Measurements from ENCODE around the gene PCDHGB2.
"Not testable (repeated sequence)": the region's sequence is repeated elsewhere in the genome, so short reads cannot be mapped to it uniquely, and the experiment has no call there.

The PCDHGB2 gene

DNA sequence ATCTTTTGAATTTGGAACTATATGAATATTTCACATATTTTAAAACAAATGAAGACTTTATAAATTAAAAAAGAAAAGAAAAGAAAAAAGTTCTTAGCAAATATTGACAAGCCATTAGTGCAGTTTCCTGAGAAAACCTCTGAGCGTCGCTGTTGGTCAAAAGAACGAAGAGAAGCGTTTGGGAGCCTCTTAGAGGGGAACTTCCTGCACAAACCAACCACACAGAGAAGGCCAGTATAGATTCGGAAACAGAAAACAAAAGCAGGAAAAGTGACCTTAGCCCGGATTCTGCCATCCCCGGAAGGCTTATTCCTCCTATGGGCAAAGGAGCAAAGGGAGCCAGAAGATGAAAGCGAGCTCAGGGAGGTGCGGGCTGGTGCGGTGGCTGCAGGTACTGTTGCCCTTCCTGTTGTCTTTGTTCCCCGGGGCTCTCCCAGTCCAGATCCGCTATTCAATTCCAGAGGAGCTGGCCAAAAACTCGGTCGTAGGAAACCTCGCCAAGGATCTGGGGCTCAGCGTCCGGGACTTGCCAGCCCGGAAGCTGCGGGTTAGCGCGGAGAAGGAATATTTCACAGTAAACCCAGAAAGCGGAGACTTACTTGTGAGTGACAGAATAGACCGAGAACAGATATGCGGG lies at the start of gene PCDHGB2:
Gene PCDHGB2, plus strand, starts transcription at position 205 of the 637 bp plus-strand sequence. Its CDS starts 142 bp downstream, at position 347.
- DNase-seq = no peak

DNA sequence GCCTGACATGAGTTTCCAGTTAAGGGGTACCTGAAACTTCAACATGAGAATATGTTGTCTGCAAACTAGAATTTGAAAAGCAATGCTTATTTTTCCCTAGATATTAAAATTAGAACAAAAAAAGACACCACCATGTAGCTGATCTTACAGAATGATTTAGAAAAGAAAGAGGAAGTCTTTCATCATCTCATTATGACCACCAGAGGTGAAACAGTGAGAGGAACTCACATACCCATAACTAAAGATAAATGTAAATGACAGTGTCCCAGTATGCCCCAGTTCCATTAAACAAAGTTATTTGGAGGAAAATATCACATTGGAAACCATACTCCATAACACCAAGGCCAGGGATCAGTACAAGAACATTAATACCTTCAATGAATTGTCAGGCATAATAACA lies 46.1 kb upstream of the PCDHGB2 start:
- DNase-seq = no peak

DNA sequence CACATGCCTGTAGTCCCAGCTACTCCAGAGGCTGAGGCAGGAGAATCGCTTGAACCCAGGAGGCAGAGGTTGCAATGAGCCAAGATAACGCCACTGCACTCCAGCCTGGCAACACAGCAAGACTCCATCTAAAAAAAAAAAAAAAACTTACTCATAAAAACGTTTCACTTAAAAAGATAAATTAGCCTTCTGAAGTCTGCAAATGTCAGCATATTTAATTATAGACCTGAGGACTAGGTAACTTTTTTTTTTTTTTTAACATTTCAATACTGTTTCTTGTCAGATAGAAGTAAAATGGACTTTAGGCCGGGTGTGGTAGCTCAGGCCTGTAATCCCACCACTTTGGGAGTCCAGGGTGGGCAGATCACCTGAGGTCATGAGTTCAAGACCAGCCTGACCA lies 42.8 kb upstream of the PCDHGB2 start:
- DNase-seq = not testable (repeated sequence)

DNA sequence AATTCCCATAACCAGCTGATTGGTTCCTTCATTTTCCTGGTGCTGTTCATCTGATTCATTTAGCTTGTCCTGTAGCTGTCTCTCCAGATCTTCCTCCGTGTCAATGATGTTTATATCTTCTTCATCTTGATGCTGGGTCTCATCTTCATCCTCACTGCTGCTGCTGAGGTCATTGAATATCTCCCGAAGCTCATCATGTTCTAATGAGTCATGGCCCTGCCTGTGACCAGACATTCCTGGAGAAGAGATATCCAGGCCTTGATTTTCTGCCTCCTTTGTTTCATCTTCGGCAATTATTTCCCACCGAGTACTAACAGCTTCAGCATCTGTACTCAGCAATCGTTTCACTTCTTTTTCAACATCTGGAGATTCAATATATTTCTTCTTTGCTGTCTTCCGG lies 40.6 kb upstream of the PCDHGB2 start:
- DNase-seq = no peak

DNA sequence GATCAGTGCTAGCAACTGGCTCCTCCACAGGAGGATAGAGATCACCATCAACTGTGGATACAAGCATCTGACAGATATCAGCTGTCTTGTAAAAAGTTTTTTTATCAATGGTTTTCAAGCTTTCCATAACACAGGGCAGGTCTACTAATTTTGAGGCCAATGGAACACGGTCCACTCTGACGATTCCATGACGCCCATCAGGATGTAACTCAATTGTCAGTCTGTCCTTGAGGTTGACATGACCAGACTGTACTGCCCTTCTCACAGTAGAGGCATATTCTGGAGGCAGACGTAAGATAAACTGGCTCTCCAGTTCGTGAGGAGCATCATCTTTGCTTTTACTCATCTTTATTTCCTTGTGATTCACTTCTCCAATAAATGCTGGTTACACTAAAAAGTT lies 40.1 kb upstream of the PCDHGB2 start:
- DNase-seq = no peak

DNA sequence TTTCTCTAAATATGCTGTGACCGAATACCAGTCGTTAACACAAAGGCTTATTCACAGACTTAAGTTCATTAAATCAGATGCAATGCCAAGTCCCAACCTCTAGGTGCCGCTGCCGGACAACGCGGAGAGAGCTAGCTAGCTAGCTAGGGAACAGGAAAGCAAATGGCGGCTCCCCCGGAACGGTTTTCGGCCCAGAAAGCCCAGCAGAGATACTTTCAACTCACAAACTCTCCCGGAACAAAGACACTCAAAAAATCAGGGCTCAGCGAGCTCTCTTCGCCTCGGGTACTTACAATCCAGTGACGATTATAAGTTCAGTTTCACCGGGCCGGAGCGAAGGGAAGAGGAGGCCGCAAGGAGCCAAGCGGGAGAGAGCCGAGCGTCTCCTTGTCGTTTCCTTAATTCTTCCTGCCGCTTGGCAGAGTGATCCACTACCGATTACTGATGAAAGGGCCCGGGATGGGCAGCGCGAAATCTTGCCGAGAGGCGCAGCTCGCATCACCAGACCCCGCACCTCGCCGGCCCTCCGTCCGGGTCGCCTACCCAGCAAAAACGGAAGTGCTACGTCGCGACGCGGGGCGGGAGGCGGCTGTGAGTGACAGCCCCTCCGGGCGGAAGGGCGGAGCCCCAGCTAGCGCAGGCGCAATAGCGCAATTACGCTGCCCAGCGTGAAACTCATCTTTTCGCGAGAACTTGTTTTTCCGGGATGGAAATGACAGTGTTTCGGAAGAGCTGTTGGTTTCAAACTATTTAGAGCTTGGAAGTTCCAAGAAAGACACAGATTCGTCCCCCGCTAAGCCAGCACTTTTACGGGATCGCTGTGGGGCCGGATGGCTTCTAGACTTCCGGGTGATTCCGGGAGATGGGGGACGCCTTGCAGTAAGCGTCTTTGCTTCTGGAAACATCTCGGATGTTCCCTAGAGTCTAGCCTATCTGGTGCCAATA lies 39.3 kb upstream of the PCDHGB2 start, which contains the start of gene TAF7:
Gene TAF7, minus strand, starts transcription at position 560 of the 945 bp plus-strand sequence. CDS start 740 bp downstream, outside the sequence.
- peak; percentile 67 for DNase-seq

DNA sequence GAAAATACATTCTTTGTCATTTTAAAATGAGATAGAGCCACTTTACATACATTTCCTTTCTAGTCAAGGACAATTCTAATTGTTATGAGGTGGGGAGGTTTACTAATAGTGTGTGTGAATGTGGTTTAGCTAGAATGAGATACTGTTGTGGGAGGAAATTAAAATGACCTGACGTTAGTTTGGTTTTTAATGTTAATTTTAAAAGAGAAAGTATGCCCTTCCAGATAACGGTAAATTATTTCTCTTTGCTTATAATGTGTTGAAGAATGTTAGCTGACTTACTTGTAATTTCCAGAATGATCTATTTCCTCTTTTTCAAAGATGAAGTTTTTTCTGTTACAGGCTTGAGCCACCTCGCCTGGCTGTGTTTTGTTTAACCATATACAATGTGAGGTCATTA lies 37.5 kb upstream of the PCDHGB2 start:
- DNase-seq = no peak

DNA sequence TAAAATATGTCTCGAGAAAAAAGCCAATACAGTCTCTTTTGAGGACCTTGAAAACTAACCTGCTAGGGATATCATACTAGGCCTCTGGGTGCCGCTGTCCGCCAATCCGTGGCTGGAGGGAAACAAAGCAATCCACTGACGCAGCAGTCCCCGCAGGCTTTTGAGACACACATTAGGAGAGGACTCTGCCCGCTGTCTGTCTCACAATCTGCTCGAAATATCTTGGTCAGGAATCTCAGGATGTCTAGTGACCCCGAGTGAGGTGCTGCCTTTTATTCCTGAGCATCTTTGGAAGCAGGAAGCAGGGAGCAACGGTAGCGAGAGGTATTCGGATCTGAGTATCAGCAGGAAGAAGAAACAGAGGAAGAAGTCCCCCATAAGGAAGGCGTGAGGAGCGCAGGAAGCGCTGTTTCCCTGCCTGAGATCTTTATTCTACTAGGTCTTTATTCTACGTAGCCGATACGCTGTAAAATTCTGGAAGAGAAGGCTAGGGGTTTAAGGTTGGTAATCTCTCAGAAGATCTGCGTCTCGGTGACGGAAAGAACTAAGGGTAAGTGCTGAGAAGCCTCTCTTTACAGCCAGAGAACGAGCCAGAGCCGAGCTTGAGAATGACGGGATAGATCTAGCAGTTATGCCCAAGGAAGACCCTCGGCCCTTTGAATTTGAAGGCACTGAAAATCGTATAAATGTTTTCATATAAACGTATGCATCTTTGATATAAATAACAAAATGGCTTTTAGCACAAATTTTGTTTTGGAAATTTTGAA lies 33.5 kb upstream of the PCDHGB2 start:
- DNase-seq = peak; percentile 23

DNA sequence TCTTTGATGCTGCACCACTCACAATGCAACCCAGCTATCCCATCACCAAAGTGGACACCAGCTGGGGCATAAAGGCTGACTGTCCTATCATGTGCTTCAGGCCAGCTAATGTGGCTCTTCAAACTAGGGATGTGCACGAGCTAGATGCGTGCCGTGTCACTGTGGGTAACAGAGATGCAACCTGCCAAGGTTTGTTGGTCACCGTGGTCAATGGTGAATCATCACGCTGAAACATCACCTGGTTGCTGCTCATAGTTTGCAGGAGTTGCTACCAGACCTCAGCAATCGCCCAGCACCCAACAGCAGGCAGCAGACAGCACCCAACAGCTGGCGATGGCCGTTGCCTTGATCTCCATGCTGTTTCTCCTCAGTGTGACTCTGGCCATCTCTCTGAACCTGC lies 31.6 kb upstream of the PCDHGB2 start:
- DNase-seq = no peak

DNA sequence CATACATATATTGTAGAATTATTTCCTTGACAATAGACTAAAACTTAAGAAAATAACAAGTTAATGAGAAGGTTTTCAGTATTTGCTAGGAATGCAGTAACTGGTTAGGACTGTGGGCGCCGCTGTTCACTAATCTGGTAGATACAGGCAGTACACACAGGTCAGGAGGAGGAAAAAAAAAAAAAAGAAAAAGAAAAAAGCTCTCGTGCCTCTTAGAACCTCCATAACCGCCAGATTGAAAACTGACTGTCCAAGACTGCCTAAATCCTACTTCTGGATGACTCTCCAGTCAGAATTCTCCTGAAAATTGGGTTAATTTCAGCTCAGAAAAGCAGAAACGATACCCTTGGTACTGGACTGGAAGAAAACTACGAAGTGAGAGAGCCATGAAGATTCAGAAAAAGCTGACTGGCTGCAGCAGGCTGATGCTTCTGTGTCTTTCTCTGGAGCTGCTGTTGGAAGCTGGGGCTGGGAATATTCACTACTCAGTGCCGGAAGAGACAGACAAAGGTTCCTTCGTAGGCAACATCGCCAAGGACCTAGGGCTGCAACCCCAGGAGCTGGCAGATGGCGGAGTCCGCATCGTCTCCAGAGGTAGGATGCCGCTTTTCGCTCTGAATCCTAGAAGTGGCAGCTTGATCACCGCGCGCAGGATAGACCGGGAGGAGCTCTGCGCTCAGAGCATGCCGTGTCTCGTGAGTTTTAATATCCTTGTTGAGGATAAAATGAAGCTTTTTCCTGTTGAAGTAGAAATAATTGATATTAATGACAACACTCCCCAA lies 29.3 kb upstream of the PCDHGB2 start, which contains the start of gene PCDHGA1:
Gene PCDHGA1, plus strand, starts transcription at position 216 of the 782 bp plus-strand sequence.
- peak; percentile 2 for DNase-seq

DNA sequence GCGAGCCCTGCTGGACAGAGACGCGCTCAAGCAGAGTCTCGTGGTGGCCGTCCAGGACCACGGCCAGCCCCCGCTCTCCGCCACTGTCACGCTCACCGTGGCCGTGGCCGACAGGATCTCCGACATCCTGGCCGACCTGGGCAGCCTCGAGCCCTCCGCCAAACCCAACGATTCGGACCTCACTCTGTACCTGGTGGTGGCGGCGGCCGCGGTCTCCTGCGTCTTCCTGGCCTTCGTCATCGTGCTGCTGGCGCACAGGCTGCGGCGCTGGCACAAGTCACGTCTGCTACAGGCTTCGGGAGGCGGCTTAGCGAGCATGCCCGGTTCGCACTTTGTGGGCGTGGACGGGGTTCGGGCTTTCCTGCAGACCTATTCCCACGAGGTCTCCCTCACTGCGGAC lies 27.2 kb upstream of the PCDHGB2 start:
- not testable (repeated sequence) for DNase-seq

DNA sequence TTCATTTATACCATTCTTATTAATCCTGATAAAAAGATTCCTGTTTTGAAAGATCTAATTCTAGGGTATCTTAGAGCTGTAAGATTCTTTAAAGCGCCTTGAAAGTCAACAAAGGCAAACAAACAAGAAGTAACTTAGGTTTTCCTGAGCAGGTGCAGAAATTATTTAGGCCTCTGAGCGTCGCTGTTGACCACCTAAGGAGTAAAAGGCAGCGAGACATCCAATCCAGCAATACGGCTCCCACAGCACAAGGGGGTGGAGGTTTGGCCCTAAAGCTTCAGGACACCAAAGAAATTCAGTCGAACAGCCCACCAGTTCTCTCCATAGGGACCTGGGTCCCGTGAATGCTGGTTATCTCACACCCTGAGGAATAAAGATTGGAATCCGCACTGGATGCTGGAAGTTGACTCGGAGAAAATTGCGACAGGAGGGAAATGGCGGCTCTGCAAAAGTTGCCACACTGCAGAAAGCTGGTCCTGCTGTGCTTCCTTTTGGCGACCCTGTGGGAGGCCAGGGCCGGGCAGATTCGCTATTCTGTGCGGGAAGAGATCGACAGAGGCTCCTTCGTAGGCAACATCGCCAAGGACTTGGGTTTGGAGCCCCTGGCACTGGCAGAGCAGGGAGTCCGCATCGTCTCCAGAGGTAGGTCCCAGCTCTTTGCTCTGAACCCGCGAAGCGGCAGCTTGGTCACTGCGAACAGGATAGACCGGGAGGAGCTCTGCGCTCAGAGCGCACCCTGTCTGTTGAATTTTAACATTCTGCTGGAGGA lies 21.1 kb upstream of the PCDHGB2 start, which contains the start of gene PCDHGA2:
Gene PCDHGA2, plus strand, starts transcription at position 223 of the 769 bp plus-strand sequence.
- no peak for DNase-seq

DNA sequence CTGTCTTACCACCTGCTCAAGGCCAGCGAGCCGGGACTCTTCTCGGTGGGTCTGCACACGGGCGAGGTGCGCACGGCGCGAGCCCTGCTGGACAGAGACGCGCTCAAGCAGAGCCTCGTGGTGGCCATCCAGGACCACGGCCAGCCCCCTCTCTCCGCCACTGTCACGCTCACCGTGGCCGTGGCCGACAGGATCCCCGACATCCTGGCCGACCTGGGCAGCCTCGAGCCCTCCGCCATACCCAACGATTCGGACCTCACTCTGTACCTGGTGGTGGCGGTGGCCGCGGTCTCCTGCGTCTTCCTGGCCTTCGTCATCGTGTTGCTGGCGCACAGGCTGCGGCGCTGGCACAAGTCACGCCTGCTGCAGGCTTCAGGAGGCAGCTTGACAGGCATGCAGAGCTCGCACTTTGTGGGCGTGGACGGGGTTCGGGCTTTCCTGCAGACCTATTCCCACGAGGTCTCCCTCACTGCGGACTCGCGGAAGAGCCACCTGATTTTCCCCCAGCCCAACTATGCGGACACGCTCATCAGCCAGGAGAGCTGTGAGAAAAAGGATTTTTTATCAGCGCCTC lies 18.9 kb upstream of the PCDHGB2 start:
- DNase-seq = not testable (repeated sequence)

DNA sequence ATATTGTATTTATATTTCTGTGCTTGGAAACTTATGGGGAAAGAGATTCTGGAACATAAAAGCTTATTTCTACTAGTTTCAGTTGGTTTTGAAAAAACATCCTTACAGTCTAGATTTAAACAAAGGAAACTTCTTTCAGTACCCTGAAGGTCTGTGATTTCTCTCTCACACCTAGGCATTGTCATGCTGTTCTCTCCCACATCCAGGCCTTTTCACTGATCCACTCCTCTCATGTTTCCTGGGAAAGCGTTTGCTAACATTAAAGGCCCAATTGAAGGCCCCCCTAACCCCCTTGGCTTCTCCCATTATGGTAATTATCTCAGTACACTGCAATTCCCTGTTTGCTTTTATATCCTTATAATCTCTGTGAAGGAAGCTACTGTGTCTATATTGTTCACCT lies 17.0 kb upstream of the PCDHGB2 start:
- DNase-seq = no peak

DNA sequence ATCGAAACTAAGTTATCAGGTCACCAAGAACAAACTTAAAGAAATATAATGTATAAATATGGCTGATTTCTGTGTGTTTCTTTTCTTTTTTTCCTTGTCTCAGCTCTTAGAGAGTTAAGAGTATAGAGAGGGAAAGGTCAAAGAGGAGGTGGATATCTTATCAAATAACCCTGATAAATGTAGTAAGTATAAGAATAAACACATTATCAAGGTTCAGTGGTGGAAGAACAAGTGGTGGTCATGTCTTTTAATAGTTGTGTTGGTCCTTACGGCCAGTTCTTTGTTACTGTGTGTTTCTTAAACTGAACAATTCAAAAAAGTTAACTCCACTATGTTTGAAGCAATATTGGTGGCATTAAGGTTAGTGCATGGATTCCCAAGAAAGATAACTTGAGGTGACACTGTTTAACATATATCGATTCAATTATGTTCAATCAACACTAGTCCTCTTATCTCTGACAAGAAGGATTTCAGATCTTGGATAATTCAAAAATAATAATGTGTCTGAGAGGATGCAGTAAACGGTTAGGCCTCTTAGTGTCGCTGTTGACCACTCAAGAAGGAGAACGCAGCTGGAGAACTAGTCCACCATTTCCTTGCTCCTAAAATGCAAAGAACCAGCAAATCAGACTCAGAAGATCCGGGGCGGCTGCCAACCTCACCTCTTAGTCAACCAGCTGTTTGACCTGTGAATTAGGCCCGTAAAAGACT lies 16.4 kb upstream of the PCDHGB2 start, which contains the start of gene PCDHGA3:
Gene PCDHGA3, plus strand, starts transcription at position 588 of the 711 bp plus-strand sequence. CDS start 205 bp downstream, outside the sequence.
- DNase-seq = no peak

DNA sequence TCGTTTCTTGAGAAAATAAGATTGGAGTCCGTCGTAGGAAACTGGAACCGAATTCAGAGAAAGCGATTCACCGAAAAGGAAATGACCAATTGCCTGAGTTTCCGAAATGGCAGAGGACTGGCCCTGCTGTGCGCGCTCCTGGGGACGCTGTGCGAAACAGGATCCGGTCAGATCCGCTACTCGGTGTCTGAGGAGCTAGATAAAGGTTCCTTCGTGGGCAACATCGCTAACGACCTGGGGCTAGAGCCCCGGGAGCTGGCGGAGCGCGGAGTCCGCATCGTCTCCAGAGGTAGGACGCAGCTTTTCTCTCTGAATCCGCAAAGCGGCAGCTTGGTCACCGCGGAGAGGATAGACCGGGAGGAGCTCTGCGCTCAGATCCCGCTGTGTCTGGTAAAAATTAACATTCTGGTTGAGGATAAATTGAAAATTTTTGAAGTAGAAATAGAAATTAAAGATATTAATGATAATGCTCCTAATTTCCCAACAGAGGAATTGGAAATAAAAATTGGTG lies 15.8 kb upstream of the PCDHGB2 start:
- no peak for DNase-seq

DNA sequence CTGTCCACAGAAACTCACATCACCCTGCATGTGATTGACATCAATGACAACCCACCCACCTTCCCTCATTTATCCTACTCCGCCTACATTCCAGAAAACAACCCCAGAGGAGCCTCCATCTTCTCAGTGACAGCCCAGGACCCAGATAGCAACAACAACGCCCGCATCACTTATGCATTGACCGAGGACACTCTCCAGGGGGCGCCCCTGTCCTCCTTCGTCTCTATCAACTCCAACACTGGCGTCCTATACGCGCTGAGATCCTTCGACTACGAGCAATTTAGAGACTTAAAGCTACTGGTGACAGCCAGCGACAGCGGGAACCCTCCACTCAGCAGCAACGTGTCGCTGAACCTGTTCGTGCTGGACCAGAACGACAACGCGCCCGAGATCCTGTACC lies 14.5 kb upstream of the PCDHGB2 start:
- DNase-seq = no peak

DNA sequence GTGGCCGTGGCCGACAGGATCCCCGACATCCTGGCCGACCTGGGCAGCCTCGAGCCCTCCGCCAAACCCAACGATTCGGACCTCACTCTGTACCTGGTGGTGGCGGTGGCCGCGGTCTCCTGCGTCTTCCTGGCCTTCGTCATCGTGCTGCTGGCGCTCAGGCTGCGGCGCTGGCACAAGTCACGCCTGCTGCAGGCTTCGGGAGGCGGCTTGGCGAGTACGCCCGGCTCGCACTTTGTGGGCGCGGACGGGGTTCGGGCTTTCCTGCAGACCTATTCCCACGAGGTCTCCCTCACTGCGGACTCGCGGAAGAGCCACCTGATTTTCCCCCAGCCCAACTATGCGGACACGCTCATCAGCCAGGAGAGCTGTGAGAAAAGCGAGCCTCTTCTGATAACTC lies 13.8 kb upstream of the PCDHGB2 start:
- not testable (repeated sequence) for DNase-seq

DNA sequence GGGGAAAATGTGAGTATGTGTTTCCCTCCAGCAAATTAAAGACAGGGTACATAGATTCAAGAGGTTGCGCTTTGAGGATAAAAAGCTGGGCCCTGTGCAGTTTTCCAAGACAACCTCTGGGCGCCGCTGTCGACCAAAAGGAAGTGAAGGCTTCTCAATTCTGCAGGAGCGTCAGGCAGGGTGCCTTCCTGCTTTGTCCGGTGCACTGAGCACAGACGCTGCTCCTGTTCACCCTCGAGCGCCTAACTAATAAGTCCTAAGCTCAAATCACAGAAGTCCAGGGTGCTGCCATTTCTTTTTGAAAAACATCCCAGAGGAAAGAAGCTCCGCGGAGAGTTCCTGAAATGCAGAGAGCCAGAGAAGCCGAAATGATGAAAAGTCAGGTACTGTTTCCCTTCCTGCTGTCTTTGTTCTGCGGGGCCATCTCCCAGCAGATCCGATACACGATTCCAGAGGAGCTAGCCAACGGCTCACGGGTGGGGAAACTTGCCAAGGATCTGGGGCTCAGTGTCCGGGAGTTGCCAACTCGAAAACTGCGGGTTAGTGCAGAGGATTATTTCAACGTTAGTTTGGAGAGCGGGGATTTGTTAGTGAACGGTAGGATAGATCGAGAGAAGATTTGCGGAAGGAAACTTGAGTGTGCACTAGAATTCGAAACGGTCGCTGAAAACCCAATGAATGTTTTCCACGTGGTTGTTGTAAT lies 9.7 kb upstream of the PCDHGB2 start, which contains the start of gene PCDHGB1:
Gene PCDHGB1, plus strand, starts transcription at position 183 of the 703 bp plus-strand sequence. Its CDS starts 162 bp downstream, at position 345.
- DNase-seq = peak; percentile 13

Data from amniotic stem cell (primary cell).